Stimulated activated naive CD4-positive, alpha-beta T cell treated with Interleukin-2 at 50 U/mL for 16 hours (primary cell): ENCODE data around the gene GCH1.
"Not testable (repeated sequence)": the region's sequence is repeated elsewhere in the genome, so short reads cannot be mapped to it uniquely, and the experiment has no call there.

Source experiments
- DNase-seq: peaks from one replicate; lab custom pipeline; 2025; lab: John Stamatoyannopoulos, UW

The GCH1 gene

DNA sequence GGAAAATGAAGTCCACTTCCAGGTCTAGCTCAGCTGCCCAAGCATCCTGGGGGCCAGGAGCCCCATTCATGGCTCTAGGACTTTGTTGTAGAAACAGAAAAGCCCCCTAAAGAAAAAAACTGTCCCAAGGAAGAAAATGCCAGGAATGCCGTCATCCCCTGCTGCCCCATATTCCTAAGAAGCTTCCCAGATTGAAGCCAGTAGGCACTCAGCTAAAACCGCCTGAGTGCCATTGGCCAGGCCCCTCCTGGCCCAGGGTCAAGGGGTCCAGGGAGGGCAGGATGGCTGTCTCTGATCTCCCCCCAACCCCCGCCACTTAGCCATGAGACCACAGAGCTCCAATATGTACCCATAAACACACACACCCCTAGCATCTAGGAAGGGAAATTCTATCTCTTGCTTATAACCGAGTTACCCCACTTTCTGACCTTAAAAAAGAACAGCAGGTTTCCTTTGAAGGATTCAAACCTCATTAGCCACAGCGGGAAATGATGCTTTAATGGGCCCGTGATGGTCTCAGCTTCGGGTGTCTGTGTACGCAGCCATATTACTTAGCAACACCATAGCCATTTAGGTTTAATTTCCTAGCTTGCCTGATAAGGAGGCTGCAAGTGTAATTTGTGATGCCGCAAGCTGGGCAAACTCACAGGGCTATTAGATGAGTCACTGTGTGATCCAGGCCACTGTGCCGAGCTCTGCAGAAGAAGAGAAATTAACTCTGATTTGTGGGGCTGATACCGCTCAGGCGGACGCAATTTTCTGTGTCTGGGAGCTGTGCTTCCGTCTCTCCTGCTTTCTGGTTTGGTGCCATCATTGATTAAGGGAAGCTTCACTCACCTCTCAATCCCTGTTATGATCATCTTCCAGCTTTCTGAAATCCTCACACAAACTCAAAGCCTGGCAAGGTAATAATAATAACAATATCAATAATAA is 84.2 kb downstream of the GCH1 start:
- no peak for DNase-seq

DNA sequence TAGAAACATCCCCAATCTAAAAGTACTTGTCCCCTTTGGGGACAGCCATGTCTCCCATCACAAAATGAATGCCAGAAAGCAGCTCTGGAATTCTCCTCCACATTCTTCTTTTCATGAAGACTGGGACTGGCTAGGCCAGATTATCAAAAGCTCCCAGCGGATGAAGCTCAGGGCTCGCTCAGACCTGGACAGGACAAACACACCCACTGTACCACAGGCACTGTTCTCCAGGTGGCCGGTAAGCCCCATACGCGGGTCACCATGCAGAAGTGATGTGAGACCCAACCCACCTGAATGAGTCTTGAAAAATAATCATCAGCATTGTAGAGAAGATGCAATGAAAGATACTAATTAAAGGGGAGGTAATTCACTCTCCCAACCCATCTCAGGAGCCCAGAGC is 85.1 kb downstream of the GCH1 start:
- DNase-seq: no peak

DNA sequence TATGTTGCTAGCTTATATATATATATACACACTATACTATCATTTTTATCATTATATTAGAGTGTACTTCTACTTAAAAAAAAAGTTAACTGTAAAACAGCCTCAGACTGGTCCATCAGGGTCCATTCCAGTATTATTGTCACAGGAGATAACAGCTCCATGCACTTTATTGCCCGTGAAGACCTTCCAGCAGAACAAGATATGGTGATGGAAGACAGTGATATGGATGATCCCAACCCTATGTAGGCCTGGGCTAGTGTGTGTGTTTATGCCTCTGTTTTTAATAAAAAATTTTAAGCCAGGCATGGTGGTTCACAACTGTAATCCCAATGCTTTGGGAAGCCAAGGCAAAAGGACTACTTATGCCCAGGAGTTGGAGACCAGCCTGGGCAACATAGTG is 86.2 kb downstream of the GCH1 start:
- DNase-seq: no peak

DNA sequence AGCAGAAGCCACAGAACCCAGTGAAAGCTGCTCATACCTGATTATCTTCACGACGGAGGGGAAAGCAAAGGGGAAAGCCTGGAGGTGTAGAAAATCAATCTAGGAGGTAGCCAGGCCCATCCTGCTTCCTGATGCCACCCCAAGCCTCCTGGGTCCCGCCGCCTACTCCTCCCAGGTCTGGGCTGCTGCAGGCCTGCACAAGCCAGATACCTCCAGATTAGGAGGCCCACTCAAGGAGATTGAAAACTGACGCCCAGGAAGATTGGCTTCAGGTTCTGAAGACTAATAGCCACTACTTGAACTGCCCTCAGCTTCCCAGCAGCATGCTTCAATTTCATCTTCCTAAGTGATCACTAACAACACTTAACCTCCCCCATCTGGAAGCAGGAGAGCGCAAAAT is 87.1 kb downstream of the GCH1 start:
- no peak for DNase-seq

DNA sequence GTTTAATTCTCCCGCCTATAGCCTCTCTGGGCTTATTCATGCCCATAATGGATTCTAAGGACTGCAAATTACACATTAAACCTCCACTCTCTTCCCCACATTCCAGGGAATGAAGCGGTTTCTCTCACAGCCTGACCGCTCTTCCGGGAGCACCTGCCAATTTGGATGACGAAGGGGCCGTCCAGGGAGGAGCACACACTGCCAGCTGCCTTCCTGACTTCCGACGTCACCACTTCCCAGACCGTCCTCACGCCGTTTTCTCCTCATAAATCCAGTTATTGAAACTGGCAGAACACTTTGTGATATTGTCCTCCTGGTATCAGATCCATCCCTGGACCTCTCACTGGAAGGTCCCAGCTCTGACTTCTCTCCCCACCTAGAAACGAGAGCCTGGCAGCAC is 87.6 kb downstream of the GCH1 start:
- DNase-seq: no peak

DNA sequence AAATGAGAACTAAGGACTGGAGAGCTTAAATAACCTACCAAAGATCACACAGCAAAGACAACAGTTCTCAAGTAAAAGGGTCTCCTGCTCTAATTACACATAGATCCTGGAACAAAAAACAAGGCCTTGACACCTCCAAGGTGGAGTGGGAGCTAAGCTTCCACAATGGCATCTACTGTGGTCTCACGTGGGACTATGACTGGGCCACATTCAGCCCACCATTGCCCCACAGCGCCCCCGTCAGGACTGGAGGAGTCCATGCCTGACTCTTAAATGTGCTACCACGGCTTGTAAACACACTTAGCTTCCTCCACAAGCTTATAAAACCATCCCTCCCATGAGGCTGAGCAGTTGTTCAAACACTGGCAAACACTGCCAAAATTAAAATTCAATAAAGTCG is 88.5 kb downstream of the GCH1 start:
- DNase-seq: no peak

DNA sequence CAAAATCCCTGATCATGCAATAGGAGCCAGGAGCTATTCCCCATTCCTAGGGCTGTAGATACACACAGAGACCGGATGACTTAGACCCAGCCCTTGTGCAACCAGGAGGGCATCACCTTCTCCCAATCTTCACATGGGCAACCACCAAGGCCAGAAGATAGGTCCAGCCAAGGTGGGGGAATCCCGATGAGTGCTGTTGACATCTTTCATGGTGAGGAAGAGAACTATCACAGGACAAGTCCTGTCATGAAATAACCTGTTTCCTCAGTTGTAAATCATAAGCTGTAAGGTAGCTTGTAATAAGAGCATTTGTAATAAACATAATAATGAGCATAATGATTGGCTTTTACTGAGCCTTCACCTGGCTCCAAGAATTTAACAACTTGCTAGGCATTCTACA is 89.5 kb downstream of the GCH1 start:
- no peak for DNase-seq

DNA sequence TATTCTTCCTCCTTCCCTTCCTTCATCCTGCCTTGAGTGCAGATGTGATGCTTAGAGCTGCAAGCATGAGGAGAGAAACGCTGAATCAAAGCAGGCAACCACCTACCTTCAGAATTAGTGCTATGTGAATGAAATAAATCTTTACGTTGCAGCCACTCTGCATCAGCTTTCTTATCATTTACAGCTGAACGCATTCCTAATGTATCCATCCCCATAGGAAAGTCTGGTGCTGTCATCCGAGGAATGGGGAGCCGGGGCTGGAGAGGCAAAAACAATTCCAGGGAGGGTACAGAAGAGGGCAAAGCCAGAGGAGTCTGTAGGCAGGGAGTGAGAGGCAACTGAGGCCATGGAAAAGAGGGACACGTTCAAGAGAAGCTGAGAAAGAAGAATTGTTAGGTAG is 90.0 kb downstream of the GCH1 start:
- DNase-seq: no peak

DNA sequence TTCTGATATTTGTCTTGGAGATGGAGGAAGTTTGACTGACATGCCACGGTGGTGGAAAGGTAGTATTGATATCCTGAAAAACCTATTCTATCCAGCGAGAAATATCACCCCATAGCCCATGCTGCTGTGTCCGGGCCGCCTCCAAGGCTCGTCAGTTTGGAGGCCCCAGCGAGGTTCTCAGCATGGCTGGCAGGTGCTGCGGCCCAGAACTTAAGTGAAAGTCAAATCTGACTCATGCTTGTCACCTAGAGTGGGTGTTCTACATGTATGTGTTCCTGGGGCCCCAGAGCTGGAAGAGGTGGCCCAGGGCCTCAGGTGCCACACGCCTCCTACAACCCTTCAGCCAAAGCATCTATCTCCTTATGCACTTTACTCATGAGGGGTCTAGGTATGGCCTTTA is 92.9 kb downstream of the GCH1 start:
- no peak for DNase-seq

DNA sequence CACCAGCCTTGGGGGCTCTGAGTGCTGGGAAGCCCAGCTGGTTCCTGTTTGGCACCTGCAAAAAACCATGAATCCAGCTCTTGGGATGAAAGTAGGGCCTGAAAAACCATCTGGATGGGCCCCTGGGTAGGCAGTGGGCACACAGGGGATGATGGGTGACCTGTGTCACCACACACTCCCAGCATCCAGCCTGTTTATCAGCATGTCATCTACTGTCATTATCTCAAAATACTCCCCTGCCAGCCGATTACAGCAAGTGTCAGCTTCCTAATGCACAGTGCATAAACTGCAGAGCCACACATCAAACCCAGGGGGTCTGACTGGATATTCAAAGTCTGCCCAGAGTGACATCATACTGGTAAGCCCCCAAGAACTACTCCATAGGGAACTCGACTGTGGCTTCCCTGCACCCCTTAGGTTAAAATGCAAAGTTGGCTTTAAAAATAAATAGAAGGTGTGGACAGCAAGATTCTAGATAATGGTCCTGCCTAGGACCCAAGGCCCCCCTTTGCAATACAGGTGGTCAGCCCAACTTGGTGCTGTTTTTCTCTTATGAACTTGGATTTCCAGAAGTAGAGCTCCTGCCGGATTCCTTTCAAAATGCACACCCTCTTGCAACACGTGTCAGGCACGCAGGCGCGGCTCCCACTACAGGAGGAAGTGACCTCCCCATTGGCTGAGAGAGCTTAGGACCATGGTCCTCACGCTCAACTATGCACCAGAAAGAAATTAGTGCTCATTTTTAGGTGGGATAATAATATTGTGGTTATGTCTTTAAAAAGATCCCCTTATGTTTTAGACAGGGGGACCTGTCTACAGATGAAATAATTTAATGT is 94.1 kb downstream of the GCH1 start:
- DNase-seq: no peak

DNA sequence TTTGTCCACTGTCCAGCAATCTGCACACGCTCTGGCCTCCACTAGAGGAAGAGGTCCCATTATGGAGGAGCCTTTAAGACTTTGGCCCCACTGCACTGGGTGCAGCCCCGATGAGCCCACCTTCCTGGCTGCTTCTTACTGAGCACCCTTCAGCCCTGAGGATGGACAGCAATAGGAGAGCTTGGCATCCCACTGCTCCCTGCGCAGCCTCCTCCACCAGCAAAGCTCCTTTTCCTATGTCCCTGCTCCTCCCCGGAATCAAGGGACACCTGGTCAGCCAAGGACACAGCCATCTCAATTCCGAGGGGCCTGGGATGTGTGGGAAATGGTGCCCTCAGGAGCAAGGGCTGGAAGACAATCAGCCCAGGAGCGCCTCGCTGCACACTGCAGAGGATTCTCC is 94.7 kb downstream of the GCH1 start:
- DNase-seq: no peak

DNA sequence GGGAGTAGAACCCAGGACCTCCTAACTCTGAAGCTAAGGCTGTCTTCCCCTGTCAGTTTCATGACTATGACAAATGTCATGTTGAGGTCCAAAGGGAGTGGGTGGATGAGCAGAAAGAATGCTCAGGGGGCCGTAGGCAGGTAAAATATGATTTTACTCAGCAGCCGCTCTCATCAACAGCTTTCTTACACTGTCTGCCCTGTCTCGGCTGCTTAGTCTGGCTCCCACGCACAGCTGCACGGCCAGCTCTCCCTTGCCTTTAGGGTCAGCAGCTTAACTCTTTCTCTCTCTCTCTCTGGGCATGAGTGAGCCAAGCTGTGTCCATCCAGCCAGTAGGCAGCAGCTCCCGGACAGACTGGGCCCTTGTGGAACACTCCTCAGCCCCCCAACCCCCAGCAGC is 95.2 kb downstream of the GCH1 start:
- no peak for DNase-seq

DNA sequence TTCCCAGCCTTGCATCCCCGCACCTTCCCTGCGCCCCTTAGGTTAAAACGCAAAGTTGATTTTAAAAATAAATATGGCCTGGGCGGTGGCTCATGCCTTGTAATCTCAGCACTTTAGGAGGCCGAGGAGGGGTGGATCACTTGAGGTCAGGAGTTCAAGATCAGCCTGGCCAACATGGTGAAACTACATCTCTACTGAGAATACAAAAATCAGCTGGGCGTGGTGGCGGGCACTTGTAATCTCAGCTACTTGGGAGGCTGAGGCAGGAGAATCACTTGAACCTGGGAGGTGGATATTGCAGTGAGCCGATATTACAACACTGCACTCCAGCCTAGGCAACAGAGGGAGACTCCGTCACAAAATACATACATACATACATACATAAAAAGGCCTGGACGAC is 96.0 kb downstream of the GCH1 start:
- DNase-seq: no peak

DNA sequence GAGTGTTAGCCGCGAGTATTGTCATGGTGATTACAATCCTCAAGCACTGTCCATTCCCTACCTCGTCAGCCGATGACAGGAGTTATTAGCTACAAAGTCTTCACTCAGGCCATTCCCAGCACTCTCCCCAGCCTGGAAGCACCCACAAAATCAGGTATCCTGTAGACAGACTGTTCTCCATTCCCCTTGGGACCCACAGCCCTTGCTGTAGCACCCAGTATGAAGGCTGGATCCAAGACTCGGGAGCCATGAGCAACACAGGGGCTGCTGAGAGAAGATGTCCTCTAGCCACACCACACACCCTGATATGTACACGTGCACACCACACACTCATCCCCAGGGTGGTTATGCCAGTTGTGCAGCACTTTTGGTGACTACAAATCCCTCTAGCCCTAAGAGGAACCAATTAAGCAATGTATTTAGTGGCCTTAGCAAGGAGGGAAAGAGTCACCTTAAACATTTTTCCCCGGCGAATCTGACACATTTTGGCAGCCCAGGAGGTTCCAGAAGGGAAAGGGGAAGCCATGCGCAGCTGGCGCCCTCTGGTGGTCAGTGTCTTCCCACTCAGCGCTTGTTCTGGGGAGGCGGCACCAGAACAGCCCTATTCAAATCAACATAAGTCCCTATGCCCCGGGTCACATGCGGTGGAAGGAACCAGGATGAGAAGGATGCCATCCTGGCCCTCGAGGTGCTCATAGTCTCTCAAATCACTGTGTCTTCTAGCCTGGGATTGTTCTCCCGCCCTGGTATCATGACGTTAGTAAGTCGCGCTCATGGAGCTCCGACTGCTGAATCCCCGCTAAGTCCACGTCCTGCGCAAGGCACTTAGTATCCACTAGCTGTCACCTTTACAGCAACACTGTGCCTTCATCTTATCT is 96.9 kb downstream of the GCH1 start:
- peak; percentile 51 for DNase-seq

DNA sequence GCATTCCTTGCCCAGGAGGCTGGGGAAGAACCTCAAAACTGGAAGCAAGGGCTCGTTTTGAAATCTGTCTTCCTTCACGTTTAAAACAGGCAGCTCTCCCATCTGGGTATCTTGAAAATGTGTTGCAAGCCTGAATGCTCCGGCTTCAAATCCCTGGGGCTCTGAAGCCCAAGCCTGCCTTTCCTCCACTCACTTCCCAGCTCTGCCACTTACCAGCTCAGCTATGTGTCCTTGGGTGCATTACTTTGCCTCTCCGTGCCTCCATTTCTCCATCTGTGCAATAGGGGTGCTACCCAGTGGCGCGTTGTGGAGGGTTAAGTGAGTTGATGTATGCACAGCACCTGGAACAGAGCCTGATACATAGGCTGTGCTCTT is 97.6 kb downstream of the GCH1 start:
- DNase-seq: no peak

DNA sequence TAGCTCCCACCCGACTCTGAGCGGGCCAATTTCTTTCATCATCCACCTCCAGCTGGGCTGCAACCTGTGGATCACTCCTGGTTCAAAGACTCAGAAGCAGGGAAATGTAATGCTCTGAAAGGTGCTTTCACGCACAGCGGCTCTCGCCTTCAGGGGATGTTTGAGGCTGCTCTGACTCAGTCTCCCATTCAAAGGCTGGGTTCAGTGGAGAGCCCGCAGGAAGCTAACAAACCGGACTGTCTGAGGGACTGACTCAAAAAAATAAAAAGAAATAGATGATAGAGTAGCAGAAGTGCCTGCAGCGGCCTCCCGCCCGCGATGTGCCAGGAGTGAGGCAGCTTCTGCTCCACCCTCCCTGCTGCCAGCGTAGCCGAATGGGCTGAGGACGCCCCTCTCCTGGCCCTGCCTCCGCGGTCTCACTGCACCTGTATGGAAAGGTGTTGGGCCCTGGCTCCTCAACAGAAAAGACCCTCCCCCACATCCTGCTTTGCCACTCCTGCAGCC is 98.0 kb downstream of the GCH1 start:
- DNase-seq: no peak

DNA sequence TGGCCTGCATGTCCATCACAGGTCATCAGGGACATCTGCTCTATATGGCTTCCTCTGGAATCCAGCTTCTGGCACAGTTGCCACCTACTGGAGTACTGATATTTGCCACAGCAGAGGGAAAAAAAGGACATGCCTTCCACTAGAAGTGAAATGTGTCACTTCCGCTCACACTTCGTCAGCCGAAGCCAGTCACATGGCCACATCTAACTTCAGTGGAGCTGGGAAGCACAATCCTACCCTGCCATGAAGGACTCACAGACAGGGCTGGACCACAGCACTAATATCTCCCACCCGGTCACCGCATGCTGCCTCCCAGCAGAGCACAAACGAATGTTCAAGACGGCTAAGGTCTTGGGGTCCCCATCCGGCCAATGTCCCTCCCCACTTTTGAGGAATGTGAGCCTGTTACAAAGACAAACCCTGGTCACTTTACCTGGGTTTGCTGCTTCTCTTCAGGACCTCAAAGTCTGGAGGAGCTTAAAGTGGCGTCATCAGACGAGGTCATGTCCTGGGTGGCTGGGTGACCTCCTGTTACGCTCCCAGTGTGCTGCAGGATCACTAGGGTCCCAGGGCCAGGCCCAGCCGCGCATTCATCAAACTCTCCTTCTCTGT is 98.6 kb downstream of the GCH1 start:
- no peak for DNase-seq

DNA sequence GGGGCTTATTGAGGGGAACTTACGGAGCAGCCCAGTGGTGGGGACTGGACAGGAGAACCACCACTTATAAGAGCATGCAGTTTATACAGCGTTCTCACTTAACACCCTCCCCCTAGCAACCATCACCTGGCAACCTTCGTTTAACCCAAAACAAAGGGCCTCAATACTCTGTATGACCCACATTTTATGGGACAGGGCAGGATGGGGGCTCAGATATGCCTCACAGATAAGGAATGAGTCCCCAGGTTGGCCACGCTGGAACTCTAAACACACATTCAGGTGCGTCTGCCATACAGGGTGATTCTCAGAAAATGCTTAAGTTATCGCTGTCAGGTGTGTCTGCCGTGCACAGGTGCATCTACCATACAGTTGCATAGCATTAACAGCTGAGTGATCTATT is 99.2 kb downstream of the GCH1 start:
- DNase-seq: no peak

DNA sequence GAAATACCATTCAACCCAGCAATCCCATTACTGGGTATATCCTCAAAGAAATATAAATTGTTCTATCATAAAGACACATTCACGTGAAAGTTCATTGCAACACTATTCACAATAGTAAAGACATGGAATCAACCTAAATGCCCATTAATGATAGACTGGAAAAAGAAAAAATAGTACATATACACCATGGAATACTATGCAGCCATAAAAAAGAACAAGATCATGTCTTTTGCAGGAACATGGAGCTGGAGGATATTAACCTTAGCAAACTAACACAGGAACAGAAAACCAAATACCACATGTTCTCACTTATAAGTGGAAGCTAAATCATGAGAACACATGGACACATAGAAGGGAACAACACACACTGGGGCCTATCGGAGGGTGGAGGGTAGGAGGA is 101.1 kb downstream of the GCH1 start:
- not testable (repeated sequence) for DNase-seq

DNA sequence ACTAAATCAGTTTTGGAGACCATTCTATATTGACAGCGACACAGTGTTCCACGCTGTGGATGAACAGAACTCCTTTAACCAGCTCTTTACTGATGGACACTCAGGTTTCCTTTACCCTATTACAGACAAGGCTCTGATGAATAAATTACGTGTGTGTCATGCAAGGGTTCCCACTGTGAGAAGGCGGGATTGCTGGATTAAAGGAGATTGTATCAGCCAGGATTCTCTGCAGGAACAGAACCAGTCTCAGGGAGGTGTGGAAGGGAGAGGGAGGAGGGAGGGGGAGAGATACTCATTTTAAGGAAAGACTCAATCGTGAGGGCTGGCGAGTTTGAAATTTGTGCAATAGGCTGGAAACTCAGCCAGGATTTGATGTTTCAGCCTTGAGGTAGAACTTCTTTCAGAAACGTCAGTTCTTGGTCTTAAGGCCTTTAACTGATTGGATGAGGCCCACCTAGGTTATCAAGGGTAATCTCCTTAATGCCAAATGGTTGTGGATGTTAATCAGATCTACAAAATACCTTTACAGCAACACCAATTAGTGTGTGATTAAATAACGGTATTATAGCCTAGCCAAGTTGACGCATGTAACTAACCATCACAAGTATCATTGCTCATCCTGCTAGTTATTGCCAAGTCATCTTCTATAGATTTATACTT is 104.0 kb downstream of the GCH1 start:
- DNase-seq: no peak

DNA sequence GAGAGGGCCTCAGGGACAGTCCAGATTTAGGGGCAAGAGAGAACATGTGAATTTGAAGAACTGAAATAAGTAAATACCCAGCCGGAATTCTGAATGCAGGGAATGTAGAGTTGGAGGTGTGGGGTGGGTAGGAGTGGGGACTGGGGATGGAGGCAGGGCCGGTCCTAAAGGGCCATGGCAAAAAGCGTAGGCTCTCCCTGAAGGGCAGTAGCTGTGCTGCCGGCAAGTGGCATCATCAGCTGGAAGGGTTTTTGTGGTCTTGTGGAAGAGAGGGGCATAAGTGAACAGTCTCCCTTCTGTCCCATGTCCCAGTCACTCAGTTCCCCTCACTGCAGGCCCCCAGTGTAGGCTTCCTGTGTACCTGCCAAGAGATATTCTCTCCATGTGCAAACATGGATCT is 104.6 kb downstream of the GCH1 start:
- DNase-seq: no peak
